Measurements from ENCODE around the gene ZFYVE9.

ZFYVE9 gene

DNA sequence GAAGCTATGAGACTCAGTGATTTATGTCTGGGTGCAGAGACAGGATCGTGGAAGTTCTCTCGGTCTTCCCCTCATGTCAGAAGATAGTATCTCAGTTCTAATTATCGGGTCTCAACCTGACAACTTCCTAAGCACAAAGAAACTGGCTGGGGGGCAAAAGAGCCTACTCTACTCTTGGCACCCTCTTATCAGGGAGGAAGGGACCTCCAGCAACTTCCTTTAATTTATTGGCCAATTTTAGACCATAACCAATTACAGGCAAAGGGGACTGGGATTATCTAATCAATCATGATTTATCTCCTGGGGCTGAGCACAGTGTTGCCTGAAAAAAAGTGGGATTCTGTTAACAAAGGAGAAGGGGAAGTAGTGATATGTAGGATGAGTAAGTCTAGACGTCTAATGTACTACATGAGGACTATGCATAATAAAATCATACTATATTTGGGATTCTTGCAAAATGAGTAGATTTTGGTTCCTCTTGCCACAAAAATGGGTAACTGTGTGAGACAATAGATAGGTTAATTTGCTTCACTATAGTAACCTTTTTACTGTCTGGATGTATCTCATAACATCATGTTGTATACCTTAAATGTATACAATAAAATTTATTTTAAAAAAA, 98.8 kb downstream of the ZFYVE9 start:
- DNase-seq (ENCODE audit: low spot score) = no peak

DNA sequence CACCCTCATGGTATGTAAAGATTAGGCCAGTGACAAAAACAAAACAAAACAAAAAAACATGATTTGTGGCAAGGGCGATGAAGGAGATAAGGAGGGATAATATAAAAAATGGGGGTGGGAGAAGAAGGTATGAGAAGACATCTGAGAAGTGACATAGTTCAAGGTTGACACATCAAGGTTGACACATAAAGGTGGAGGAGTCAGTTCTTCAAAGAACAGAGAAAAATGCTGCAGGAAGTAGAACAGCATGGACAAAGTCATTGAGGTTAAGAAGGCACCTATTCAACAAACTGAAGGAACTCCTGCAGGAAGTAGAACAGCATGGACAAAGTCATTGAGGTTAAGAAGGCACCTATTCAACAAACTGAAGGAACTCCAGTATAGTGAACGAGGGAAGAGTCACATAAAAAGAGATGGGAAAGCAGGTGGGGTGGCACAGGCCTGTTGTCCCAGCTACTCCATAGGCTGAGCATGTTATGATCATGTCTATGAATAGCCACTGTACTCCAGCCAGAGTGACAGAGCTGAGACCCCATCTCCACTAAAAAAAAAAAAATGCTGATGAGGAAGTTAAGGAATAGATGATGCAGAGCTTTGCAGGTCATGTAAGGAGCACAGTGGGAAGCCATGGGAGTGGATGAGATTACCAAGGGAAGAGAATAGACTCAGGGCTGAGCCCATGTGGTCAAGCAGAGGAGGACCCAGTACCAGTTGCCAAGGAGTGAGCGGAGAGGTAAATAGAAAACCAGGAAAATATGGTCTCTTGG, 101.5 kb downstream of the ZFYVE9 start:
- no peak for DNase-seq (ENCODE audit: low spot score)

DNA sequence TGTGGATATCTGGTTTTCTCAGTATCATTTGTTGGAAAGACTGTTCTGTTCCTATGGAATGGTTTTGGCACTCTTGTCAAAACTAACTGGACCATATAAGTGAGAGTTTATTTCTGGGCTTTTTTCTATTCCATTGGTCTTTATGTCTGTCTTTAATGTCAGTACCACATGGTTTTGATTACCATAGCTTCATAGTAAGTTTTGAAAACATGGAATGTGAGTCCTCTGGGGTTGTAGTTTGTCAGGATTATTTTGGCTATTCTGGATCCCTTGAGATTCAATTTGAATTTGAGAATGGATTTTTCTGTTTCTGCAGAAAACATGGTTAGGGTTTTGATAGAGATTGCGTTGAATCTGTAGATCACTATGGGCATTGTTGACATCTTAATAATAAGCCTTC, 107.9 kb downstream of the ZFYVE9 start:
- no peak for DNase-seq (ENCODE audit: low spot score)

DNA sequence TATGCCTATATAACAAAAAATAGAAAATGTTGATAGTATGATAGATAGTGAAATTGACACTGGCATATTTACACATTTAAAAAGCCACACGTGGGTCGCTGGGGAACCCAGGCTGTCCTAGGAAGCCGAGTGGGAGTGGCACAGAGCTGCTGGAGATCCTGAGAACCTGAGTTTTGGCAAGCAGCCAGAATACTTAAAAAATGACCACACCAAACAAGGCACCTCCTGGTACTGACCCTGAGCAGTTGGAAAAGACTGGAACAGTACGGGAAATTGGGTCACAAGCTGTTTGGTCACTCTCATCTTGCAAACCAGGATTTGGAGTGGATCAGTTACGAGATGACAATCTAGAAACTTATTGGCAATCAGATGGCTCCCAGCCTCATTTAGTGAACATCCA, 111.5 kb downstream of the ZFYVE9 start:
- no peak for DNase-seq (ENCODE audit: low spot score)

DNA sequence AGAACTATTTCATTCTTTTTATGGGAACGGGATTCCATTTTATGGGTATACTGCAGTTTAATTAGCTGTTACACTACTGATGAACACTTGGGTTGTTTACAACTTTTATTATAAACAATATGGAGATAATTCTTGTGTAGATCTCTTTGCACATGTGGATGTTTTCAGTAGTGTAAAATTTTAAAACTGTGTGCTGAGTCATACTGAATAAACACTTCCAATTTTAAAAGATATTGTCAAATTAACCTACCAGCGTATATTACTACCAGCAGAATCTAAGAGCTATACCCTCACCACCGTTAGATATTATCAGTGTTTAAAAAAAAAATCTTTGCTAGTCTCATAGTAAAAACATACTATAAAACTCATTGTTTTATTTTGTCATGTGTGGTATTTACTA, 118.0 kb downstream of the ZFYVE9 start:
- no peak for DNase-seq (ENCODE audit: low spot score)

DNA sequence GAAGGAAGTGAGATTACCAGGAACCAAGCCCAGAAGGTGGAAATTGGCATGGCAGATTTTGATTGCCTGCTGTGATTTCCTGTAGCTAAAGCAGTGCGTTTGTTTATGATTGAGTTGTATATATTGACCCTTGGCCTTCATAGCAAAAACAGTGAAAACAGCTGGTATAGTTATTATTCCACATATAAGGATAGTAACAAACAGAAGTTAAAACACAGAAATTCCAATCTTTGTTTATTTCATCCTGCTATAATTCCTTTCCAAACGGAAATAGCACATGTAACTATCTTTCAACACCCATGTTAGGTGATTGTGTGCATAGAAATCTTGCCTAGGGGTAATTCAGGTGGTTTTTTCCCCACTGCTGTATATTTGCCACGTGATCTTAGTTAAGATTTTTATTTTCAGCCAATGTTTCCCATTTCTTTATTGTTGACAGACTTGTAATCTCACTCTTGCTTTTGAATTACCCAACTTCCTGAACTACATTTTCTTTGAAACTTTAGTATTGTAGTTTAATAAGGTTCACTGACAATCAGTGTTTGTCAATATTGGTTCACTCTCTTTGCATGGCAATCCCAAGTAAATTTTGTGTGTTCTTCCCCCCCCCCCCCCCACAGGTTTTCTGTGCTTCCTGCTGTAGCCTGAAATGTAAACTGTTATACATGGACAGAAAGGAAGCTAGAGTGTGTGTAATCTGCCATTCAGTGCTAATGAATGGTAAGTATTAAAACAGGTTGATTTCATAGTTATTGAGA, 121.4 kb downstream of the ZFYVE9 start:
- DNase-seq (ENCODE audit: low spot score) = no peak

DNA sequence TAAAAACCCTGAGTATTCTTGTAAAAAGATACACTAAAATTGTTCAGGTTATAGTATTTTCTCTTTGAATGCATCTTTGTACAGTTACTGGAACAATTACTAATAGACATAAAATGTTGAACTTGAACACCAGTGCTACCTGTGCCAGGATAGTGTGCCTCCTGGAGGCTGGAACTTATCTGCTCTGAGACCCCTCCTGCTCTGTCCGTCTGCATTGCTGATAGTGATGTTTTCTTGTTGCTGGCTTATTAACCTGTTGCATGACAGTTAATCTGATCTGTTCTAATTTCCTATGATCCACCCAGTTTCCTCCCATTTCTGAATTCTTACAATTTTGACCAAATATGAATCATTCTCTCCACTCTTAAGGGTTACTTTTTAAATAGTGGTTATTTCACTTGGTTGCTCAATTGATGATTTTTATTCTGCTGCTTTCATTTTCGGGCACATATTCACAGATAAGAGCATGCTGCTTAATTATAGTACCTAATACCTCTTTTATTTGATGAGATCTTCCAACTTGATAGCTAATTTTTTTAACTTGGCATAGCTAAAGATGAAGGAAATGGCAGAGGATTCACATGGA, 122.7 kb downstream of the ZFYVE9 start:
- DNase-seq (ENCODE audit: low spot score) = no peak

DNA sequence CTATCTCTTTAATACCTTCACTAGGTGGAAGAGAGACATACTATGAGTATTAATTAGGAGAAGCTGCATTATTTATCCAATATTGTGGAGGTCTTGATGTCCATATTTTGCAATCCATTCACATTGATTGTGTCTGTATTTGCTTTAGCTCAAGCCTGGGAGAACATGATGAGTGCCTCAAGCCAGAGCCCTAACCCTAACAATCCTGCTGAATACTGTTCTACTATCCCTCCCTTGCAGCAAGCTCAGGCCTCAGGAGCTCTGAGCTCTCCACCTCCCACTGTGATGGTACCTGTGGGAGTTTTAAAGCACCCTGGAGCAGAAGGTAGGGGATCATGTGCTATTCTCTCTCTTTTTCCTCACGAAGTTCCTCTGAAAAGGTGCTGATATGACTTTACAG, 124.6 kb downstream of the ZFYVE9 start:
- peak; percentile 7 for DNase-seq (ENCODE audit: low spot score)

DNA sequence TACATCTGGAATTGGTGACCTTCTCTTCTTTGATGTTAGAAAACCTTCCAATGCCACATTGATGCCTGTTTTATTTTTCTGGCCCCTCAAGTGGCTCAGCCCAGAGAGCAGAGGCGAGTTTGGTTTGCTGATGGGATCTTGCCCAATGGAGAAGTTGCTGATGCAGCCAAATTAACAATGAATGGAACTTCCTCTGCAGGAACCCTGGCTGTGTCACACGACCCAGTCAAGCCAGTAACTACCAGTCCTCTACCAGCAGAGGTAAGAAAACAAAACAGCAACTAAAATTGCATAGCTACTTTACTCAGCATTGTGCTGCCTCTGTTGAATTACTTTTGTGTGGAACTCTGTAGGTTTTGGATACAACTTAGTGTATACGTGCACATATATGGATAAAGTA, 126.5 kb downstream of the ZFYVE9 start:
- peak; percentile 26 for DNase-seq (ENCODE audit: low spot score)

DNA sequence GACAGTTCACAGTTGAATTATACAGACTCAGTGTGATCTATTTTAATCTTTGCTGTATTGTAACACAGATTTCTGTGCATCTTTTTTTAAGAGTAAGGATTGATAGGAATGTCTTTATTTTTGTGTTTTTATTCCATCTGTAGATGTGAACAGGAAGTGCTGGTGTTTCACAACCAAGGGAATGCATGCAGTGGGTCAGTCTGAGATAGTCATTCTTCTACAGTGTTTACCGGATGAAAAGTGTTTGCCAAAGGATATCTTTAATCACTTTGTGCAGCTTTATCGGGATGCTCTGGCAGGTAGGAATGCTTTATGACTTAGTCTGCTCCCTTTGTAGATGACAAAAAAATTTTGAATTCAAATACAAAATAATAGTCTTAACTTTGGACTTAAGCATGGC, 139.6 kb downstream of the ZFYVE9 start:
- no peak for DNase-seq (ENCODE audit: low spot score)

DNA sequence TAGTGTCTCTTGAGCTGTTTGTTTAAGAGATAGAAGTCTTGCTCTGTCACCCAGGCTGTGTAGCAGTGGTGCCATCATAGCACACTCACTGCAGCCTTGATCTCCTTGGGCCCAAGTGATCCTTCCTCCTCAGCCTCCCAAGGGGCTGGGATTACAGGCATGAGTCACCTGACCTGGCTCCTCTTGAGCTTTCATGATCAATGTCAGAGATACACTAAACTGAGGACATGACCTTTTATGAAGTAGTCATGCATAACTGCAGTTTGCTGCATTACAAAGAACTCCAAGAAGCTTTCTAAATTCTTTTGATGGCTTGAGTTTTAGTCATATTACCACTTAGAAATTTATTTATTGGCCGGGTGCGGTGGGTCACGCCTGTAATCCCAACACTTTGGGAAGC, 146.4 kb downstream of the ZFYVE9 start:
- no peak for DNase-seq (ENCODE audit: low spot score)

DNA sequence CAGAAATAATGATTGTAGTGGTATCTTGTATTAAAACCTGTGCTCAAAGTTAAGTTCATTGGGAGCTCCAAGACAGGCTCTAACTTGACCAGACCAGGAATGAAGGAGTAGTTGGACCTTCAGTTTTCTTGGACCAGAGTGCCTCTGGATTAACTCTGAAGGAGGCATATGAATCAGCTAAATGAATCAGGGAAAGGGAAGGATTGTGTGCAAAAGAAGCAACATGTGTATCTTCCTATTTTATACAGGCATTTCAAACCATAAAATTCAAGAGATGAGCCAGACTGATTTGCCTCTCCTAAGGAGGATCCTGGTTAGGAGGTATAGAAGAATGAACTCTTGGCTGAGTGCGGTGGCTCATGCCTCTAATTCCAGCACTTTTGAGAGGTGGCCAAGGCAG, 152.7 kb downstream of the ZFYVE9 start:
- DNase-seq (ENCODE audit: low spot score) = no peak

DNA sequence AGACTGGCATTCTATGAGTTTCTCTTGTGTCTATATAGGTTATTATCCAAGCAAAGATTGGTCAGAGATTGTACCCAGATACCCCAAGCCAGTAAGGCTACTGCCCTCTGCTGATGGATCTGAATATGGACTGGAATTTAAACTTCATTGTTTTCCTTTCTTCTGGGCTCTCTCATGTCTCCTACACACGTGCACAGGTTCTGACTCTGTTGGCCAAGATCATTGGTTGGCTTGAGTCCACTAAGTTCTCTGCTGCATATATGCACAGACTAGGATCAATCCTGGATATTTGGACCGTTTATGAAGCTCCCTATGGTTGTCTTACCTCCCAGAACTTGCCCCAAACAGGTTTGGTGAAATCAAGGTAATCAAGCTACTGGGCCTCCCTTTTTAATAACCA, 154.5 kb downstream of the ZFYVE9 start:
- DNase-seq (ENCODE audit: low spot score) = peak; percentile 64

DNA sequence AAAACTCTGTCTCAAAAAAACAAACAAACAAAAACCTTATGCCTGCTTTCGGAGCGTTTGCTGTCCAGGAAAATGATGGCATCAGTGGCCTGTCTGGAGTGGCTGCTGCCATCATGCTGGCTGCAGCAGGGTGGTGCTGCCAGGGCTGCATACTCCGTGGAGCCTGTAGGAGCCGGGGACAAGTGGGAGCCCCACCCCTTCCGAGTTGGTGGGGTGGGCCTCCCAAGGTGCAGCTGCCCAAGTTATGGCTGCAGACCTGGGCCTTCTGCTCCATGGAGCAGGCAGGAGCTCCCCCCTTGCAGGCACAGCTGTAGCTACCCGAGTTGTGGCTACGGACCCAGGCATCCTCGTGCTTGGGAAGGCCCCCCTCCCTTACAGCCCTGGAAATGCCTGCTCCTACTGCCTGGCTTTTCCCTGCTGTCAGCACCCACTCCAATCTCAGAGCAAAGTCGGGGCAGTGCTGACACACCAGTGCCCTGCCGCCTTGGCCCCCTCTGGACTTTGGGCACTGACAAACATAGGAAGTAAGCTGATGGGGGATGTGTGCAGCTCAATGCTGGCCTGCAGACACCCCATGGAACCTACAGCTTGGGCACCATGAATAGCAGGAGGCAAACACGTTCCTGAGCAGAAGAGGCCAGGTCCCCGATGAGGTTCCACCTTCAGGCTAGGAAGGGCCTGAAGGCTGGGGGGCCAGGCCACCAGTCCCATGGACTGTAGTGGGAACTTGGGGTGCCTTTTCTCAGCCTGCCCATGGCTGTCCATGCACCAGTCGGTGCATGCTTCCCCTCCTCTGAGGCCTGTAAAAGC, 163.7 kb downstream of the ZFYVE9 start:
- no peak for DNase-seq (ENCODE audit: low spot score)

DNA sequence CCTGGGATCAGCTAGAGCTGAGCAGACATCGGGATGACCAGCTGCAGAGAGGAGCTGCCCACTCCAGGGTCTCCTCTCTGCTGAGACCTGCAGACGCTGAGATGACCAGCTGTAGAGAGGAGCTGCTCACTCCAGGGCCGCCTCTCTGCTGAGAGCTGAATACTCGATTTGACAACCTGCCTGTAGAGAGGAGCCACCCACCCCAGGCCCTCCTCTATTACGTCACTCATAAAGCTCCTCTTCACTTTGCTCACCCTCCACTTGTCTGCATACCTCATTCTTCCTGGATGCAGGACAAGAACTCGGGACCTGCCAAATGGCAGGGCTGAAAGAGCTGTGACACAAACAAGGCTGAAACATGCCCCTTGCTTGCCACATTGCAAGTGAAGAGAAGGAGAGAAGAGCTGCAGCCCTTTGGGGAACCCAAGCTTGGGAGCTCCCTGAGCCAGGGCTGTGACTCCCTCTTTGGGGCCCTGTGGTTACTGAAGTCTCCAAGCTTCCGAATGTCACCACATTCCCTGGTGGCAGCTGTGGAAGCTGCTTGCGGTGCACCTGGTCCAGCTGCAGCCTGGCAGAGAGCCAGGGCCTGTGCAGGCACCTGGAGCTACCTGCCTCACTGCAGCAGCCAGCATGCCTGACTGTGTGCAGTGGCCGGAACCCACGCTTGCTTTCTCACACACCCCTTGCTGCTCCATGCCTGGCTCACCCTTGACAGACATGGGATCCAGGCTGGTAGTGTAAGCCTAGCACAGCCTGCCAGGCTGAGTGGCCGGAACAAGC, 164.5 kb downstream of the ZFYVE9 start:
- DNase-seq (ENCODE audit: low spot score) = no peak

DNA sequence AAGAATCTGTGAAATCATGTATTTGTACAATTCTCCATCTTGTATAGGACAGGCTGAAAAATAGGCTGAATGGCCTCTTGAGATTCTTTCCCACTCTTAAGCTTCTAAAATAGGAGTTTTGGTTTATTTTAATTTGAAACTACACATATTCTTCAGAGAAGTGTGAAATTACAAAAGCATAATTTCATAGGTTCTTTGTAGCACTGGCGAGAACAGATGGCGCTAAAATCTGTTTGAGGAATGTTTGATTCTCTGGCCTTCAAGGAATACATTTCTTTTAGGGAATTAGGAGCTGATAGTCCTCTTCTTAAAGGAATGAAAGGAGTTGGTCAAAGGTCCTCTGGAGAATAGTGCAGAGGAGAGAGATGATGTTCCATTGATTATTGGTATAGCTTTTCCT, 179.2 kb downstream of the ZFYVE9 start:
- DNase-seq (ENCODE audit: low spot score) = no peak

DNA sequence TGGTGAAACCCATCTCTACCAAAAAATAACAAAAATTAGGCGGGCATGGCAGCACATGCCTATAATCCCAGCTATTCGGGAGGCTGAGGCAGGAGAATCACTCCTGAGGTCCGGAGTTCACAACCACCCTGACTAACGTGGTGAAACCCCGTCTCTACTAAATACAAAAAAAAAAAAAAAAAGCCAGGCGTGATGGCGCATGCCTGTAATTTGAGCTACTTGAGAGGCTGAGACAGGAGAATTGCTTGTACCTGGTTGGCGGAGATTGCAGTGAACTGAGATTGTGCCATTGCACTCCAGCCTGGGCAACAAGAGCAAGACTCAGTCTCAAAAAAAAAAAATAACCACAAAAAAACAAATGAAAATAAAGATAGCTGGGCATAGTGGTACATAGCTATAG, 181.8 kb downstream of the ZFYVE9 start:
- no peak for DNase-seq (ENCODE audit: low spot score)

DNA sequence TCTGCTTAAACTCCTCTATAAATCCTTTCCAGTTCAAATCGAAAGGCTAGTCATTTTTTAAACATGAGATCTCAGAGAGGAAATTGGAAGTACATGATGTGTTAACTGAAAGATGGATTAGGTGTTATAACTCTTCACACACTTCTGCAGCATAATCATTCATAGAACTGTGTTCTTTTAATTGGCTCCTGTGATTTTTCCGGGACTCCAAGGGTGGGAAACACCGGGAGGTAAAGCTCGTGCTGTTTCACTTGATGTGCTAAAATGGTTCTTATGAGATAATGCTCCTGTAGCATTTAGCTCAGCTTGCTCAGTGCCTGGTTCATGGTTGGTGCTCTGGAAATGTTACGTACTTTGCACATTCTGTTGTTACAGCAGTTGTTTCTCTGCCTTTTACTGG, 183.9 kb downstream of the ZFYVE9 start:
- DNase-seq (ENCODE audit: low spot score) = no peak

DNA sequence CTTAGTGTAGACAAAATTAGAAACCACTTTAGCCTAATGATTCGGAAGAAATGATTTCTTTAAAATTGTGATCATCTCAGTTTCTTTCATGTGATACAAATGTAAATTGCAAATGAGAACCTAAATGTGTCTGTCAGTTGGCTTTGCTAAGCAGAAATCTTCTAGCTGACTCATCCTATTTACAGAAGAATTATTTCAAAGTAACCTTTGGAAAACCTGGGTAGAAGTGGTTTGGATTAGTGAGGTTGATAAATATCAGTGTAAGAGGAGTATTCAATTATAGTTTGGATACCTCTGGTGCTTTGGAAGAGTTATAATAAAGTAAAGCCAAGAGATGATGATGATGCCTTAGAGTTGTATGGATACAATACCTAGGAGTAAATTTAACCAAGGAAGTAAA, 186.7 kb downstream of the ZFYVE9 start:
- no peak for DNase-seq (ENCODE audit: low spot score)

DNA sequence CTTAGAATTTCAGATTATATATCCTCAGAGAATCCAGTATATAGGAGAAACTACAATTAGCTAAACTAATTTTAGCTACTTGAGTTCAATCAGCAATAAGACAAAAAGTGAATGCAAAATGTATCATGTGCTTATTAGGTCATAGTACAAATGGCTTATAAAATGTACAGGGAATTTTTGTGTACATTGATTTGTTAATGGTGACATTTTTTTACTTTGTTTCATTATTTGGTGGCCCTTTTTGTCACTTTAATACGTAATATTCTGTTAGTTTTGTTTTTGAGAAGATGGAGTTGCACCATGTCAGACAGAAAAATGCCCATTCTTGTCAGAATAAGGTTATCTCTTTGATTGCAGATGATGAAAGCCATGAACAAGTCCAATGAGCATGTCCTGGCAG, 190.5 kb downstream of the ZFYVE9 start:
- no peak for DNase-seq (ENCODE audit: low spot score)

DNA sequence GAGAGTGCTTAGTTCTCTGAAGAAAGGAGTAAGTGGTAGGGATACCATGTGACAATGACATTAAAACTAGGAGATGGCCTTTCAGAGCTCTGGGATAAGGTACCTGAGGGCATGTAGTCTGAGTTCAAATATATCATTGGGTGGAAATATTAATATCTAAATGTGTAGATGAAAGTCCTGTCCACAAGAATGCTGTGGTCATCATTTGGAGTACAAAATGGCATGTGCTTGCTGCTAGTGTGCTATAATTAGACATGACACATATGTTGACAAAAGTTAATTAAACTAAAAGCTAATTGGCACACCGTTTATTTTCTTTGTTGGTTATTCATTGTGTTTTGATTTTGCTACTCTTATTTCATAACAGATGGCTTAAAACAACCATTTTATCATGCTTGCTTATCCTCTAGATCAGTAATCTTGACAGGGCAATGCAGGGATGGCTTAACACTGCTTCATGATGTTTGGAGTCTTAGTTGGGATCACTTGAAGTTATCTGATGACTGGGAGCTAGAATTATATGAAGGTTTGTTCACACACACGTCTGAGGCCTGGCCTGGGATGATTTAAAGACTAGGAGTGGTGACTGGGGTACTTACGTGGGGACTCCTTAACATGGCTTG, 193.1 kb downstream of the ZFYVE9 start:
- DNase-seq (ENCODE audit: low spot score) = no peak
